ENCODE results near the gene HIVEP1.

- TF ChIP-seq CTCF (conservative IDR thresholded peaks at IDR 0.05) (no peak), EZH2 (IDR thresholded peaks at IDR 0.05; ENCODE audit: low read depth) (no peak)
Observed at GRCh38 chr6:11974089-11974488, 38.0 kb upstream of the HIVEP1 start.

Data from PC-9 (cell line).